DMS114 treated with DMSO at 0.1 percent for 48 hours (cell line): Measurements from ENCODE around the gene HSD17B11.
"Not testable (repeated sequence)": the region's sequence is repeated elsewhere in the genome, so short reads cannot be mapped to it uniquely, and the experiment has no call there.

Source experiments
- DNase-seq: peaks from one replicate; lab custom pipeline; 2025; ENCODE audit not compliant: unreplicated experiment; lab: John Stamatoyannopoulos, UW

The HSD17B11 gene

DNA sequence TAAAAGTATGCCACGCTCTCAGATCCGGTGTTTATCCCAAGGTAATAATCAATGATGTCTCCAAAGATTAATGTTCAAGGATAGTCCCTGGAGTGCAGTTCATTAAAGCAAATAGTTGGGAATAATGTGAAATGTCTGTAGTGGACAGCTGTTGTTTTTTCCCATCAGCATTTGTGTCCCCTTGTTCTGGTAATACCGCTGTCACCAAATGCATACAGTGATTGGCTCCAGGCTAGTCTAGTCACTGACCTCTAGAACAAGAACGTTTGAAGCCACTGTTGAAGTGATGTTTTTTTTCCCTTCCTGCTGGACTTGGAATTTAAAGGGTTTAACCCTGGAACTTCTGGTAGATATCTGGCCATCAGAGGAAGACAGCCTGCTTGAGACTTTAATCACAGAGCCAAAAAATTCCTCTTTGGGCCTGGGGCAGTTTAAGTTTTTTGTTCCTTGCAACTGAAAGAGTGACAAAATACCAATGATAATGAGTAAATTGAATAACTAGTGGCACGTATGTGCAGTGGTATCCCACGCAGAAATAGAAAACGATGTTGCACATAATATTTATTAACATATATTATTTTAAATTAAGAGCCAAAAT, 30.6 kb downstream of the HSD17B11 start:
- no peak for DNase-seq

DNA sequence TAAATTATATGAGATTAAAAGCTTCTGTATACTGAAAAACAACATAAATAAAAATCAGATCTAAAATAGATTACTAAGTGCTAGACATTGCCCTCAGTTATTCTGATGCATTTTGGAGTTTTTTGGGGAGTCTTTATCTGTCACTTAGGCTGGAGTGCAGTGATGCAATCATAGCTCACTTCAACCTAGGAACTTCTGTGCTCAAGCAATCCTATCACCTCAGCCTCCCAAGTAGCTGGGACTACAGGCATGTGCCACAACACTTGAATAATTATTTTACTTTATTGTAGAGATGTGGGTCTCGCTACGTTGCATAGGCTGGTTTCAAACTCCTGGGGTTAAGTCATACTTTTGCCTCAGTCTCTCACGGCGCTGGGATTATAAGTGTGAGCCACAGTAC, 31.7 kb downstream of the HSD17B11 start:
- DNase-seq = no peak

DNA sequence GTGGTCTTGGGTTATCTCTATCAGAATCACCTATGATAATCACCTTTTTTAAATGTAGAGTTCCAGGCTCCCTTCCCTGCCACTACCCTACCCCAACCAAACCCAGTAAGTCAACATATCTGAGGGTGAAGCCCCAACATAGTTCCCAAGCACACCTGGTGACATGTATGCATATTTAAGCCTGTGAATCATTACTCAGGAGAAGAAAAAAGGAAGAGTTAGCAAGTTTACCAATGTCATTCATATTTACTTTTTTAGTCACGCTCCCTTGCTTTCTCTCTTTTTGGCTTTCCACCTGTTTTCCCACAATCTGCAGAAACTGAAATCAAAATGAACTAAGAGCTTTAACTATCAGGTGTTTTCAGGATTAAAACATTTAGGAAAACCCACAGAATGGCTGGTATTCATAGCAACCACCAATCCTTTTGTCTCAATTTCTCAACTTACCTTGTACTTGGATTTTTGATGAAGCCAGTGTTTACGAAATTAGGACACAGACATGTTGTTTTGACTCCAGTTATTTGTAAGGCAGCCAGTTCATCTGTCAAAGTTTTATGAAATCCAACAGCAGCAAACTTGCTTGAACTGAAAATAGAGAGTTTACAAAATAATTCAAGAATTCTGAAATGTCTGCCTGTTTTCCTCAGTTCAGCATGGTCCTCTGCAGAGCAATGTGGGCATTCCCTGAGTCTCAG, 34.0 kb downstream of the HSD17B11 start:
- DNase-seq = no peak

DNA sequence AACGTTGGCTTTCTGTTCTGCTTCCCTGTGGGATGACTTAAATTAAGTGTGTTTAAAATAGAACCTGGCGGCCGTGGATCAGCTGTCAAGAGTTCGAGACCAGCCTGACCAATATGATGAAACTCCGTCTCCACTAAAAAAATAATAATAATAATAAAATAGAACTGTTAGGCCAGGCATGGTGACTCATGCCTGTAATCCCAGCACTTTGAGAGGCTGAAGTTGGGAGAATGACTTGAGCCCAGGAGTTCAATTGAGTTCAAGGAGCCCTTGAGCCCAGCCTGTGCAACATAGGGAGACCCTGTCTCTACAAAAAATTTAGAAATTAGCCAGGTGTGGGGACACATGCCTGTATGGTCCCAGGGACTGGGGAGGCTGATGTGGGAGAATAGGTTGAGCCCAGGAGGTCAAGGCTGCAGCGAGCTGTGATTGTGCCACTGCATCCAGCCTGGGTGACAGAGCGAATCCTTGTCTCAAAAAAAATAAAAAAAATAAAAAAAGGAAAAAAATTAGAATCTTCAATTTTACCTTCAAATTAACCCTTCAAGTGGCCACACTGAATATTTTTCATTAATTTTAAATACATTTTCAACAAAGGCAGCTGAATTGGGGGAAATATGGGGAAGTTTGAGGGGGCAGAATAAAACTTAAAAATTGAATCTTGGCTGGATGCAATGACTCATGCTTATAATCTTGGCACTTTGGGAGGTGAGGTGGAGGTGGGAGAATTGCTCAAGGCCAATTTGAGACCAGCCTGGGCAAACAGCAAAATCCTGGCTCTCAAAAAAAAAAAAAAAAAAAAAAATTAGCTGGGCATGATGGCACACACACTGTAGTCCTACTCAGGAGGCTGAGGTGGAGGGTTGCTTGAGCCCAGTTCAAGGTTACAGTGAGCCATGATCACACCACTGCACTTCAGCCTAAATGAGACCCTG, 36.6 kb downstream of the HSD17B11 start:
- DNase-seq = no peak

- DNase-seq = no peak
These were observed 37.4 kb downstream of the HSD17B11 start for GRCh38 chr4:87353592-87353991.

- DNase-seq = no peak
These were observed 45.8 kb downstream of the HSD17B11 start for GRCh38 chr4:87345139-87345538.

DNA sequence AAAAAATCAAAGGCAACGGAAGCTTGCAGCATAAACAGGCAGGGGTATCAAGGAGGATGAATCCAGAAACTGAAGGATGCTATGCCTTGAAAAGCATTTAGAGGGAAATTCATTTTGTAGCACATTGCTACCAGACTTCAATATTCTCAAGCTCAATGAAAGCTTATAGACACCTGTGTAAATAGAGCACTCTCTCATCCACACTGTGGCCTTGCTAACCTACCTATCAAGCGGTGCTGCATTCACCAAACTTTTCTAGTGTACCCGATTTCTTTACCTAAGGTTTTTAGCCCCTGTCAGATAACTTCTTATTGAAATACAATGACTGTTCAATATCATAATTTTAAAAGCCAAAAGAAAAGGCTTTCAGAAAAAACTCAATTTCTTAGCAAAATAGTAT, 48.1 kb downstream of the HSD17B11 start:
- DNase-seq = no peak

DNA sequence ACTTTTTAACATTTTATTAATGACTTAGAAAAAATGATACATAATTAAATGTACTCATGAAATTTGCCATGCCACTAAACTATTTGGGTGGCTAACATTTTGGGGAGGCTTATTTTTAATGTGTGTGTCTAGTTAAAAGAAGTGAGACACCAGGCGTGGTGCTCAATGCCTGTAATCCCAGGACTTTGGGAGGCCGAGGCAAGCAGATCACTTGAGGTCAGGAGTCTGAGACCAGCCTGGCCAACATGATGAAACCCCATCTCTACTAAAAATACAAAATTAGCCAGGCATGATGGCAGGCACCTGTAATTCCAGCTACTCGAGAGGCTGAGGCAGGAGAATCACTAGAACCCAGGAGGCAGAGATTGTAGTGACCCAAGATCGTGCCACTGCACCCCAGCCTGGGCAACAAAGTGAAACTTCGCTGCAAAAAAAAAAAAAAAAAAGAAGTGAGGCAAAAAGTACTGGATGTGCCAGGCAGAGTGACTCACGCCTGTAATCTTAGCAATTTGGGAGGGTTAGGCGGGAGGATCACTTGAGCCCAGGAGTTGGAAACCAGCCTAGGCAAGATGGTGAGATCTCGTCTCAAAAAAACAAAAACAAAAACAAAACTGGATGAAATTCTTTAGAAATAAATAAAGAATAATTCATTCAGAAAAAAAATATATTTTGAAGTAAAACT, 48.9 kb downstream of the HSD17B11 start:
- DNase-seq = not testable (repeated sequence)

DNA sequence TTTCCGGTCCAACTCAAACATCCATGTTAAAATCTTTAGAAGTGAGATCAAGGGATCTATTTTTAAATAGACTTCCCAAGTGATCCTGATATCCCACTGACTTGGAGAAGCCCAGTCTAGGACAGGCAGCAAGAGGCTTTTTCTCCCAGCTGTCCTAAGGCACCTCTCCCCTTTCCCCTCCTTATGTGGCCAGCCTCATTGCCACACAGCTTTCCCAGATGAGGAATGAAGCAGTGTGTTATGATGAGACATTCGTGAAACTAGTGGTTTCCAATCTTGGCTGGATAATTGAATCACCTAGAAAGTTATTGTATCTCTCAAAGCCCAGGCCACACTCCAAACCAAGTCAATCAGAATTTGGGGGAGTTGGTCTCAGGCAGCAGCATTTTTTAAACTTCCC, 51.5 kb downstream of the HSD17B11 start:
- no peak for DNase-seq

GRCh38 chr4:87337361-87337760, 53.6 kb downstream of the HSD17B11 start:
- no peak for DNase-seq

- DNase-seq = no peak
These were observed 57.7 kb downstream of the HSD17B11 start for GRCh38 chr4:87333267-87333666.

GRCh38 chr4:87330761-87331160, 60.2 kb downstream of the HSD17B11 start:
- DNase-seq = no peak

DNA sequence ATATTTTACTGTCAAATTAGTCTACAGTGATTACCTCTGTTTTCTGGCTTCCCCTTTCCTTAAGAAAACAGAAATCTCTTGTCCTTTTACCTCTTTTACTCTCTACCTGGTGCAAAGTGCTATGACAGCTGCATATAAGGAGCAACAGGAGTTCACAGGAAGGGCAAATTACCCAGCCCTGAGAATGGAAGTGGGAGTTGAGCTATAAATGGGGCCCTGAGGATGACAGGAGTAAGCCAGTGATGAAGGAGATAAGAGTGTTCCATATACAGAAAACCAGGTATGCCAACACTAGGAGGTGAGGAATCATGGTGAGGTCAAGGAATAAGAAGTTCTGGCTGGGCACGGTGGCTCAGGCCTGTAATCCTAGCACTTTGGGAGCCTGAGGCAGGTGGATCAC, 63.9 kb downstream of the HSD17B11 start:
- DNase-seq = no peak

DNA sequence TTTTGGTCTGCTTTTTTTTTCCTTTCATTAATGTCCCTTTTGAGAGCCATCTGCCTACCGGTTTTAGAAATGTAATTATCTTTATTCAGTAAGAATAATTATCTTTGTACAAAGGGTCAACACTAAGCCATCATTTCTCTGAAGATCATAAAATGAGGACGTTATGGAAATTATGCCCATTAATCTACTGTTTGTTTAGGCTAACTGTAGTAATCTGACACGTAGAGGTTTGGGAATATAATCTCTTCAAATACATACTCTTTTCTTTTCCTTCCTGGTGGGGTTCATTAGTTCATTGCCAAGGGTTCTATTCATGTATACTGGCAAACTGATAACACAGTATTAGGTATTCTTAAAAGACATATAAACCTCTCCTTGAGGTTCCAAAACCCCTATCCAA, 64.5 kb downstream of the HSD17B11 start:
- no peak for DNase-seq

GRCh38 chr4:87322754-87323153, 68.2 kb downstream of the HSD17B11 start, which contains the start of gene HSD17B13:
TSS of gene HSD17B13 (minus strand) at chr4:87322882. CDS start at chr4:87322841, 41 bp downstream.
- DNase-seq = no peak

DNA sequence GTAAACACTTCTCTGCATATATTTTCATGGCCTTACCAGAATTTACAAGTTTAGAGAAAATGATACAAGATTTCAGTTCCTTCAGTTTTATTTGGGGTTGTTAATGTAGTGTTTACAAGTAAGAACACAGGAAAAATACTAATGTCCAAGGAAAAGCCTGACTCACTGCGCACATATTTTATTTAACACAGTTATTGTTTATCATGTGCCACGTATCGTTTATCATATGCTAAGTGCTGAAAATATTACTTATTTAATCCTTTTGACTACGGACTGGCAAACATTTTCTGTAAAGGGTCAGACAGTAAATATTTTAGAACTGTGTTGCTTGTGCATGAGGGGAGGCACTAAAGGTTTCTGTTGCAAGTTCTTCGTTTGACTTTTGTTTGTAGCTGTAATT, 69.1 kb downstream of the HSD17B11 start:
- DNase-seq = no peak

GRCh38 chr4:87317527-87317926, 73.5 kb downstream of the HSD17B11 start:
- no peak for DNase-seq

DNA sequence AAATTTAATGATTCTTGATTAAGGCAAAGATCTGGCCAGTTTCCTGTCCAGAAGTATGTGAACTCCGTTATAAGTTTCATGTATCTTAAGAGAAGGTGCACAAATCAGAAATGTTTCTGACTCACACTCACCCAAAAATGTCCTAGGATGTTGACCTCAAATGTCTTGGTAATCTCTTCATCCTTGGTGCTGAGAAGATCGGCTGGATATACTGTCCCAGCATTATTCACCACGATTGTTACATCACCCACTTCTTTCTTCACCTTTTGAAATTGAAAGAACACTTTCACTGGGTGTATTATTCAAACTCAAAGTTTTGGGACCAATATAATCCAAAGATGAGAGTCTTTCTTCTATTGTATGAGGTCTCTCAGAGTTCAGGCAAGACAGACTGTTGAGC, 74.0 kb downstream of the HSD17B11 start:
- no peak for DNase-seq

DNA sequence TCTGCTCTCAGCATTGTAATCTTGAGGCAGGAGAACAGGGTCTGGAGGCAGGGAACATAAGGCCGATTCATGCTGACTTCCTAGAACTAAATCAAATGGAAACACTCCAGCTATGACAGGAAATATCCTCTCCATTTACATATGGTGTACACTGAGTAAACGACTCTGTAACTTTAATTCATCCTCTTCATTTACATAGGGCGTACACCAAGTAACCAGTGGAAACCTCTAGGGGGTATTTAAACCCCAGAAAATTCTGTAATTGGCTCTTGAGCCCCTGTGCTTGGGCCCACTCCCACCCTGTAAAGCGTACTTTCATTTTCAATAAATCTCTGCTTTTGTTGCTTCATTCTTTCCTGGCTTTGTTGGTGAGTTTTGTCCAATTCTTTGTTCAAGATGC, 76.0 kb downstream of the HSD17B11 start:
- not testable (repeated sequence) for DNase-seq

GRCh38 chr4:87313756-87314155, 77.2 kb downstream of the HSD17B11 start:
- no peak for DNase-seq

DNA sequence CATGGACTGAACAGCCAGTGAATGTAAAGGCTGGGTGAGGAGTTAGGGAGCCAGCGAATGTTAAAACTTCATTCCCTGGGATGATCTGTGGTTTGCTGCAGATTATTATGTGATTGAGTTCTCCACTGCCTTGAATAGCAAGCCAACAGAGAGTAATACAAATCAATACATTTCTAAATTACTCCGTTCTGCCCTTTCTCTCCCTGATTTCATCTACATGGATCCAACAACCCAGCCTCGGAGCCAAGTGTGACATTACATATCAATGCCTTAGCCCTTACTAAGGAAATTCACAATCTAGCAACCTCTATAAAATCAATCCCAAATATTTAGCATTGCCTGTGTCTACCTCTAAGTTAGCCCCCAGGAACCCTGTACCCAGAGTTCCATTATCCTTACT, 79.3 kb downstream of the HSD17B11 start:
- DNase-seq = no peak
